HG03097 (cell line): ENCODE measurements around the gene ESPN.
A peak's percentile ranks its signal among the peaks of the same experiment; 100 is the strongest.
"Not testable (repeated sequence)": the region's sequence is repeated elsewhere in the genome, so short reads cannot be mapped to it uniquely, and the experiment has no call there.

Experiments
- ATAC-seq: cut with Tn5 transposase; IDR thresholded peaks from one replicate; pipeline ENCODE4 v1.9.1; 2021; ENCODE audit not compliant: unreplicated experiment, low FRiP score

ESPN gene, protein sequence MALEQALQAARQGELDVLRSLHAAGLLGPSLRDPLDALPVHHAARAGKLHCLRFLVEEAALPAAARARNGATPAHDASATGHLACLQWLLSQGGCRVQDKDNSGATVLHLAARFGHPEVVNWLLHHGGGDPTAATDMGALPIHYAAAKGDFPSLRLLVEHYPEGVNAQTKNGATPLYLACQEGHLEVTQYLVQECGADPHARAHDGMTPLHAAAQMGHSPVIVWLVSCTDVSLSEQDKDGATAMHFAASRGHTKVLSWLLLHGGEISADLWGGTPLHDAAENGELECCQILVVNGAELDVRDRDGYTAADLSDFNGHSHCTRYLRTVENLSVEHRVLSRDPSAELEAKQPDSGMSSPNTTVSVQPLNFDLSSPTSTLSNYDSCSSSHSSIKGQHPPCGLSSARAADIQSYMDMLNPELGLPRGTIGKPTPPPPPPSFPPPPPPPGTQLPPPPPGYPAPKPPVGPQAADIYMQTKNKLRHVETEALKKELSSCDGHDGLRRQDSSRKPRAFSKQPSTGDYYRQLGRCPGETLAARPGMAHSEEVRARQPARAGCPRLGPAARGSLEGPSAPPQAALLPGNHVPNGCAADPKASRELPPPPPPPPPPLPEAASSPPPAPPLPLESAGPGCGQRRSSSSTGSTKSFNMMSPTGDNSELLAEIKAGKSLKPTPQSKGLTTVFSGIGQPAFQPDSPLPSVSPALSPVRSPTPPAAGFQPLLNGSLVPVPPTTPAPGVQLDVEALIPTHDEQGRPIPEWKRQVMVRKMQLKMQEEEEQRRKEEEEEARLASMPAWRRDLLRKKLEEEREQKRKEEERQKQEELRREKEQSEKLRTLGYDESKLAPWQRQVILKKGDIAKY

DNA sequence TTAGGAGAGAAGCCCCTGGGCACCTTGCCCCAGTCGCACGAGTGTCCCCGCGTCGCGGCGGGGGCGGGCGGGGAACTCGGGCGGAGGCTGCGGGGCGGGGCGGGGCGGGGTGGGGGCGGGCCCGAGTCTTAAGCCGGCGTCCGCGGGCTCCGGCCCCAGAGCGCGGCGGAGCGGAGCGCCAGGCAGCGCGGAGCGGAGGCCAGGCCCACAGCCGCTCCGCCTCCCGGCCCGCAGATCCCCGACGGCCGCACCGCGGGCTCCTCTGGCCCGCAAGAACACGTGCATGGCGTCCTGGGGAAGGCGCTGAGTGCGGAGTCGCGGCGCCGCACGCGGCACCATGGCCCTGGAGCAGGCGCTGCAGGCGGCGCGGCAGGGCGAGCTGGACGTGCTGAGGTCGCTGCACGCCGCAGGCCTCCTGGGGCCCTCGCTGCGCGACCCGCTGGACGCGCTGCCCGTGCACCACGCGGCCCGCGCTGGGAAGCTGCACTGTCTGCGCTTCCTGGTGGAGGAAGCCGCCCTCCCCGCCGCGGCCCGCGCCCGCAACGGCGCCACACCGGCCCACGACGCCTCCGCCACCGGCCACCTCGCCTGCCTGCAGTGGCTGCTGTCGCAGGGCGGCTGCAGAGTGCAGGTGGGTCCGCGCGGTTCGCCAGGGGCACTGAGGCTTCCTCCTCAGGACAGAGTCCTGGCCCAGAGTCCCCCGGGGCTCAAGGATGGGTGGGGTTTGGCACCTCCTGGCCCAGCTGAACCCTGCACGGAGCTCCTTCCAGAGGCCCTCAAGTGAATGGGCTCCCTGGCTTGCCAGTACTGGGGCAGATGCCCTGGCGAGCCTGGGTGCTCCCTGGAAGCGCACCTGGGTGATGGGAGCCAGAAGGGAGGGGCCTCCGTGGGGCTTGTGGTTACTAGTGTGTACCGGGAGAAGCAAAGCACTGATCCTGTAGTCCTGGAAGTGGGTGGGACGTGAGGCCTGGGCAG, at the start of gene ESPN:
TSS of gene ESPN (plus strand) at position 158 of the 975 bp plus-strand sequence. CDS start at position 338, 180 bp downstream.
- ATAC-seq: no peak

DNA sequence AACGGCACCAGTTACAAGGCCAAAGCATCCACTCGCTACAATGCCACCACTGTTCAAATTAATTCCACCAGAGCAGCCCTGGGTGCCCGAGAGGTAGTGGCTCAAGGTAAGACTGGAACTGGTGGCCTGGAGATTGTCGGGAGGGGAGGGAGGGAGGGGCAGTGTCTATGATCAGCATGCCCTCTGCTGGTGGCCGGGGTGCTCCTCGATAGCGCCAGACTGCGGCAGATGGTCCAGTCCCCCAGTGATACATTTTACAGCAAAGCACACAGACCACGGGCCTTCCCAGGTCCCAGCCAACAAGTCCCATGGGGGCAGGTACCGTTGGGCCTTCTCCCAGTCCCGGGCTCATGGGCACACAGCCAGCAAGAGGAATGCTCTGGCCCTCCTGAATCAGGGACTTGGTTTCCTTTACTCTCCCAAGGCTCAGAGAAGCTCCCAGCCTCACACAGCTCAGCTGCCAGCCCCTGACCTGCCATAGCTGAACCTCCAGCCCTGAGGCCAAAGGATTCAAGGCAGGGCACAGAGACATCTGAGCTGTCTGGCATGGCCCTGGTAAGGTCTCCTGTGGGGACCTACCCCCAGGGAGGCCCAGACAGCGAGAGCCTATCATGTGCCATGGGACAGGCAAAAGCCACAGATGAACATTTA, 46.4 kb upstream of the ESPN start:
- no peak for ATAC-seq

DNA sequence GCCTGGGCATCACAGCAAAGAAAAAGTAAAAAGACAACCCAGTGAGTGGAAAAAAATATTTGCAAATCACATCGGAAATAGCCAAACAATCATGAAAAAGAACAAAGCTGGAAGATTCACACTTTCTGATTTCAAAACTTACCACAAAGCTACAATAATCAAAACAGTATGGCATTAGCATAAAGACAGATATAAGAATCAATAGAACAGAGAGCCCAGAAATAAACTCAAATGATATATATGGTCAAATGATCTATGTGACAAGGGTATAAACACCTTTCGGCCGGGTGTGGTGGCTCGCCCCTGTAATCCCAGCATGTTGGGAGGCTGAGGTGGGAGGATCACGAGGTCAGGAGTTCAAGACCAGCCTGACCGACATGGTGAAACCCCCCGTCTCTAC, 44.5 kb upstream of the ESPN start:
- ATAC-seq: no peak

DNA sequence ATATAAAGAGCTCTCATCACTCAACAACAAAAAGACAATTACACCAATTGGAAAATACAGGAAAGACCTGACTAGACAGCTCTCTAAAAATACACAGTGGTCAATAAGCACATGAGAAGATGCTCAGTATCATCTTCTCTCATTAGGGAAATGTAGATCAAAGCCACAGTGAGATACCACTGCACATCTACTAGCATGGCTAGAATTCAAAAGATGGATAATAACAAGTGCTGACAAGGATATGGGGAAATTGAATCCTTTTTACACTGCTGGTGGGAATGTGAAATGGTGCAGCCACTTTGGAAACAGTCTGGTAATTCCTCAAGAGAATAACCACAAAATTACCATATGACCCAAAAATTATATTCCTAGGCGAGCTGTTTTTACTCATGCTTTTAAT, 40.4 kb upstream of the ESPN start:
- no peak for ATAC-seq

DNA sequence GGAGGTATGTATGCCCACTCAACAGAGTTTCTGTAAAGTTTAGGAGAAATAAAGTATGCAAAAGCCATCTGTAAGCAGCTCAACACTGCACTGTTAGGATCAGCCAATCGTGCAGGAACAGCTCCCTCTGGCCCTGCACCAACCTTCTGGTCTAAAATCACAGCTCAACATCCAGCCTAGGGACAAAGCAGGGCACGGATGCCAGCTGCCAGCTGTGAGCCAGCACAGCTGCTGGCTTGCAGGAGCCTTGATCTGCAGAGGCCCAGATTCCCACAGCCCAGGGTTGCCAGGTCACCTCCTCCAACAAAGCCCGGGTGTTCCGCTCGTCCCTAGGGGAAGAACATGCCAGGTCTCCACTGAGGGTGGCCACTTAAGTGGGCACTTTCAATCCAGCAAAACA, 39.6 kb upstream of the ESPN start:
- no peak for ATAC-seq

DNA sequence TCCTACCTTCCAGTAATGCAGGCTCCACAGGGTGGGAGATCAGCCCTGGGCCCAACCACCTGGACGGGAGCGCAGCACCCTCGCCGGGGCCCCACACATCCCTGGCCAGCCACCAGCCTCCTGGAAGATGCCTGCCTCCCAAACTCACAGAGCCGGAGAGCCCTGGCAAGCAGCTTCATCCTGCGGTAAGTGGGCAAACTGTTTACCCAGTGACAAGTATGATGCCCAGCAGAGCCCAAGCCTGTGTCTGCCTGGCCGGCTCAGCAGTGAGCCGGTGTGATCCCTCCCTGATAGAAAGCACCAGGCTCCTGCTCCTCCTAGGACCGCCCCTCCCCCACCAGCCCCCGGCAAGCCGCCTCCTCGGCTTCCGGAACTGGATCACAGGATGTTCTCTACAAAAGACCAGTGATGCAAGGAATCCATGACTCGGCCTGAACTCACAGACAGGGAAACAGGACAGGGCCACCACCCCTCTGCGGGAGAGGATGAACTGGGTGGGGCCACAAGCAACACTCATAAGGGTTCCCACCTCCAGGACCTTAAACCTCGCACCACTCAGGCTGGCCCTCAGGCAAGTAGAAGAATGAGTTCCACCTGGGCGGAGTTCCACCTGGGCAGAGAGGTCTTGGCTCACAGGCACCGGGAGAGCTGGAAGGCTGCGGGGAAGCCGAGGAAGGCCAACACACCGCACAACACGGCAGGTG, 38.9 kb upstream of the ESPN start:
- no peak for ATAC-seq

- ATAC-seq: no peak
These were observed 38.1 kb upstream of the ESPN start for GRCh38 chr1:6386371-6386949.

DNA sequence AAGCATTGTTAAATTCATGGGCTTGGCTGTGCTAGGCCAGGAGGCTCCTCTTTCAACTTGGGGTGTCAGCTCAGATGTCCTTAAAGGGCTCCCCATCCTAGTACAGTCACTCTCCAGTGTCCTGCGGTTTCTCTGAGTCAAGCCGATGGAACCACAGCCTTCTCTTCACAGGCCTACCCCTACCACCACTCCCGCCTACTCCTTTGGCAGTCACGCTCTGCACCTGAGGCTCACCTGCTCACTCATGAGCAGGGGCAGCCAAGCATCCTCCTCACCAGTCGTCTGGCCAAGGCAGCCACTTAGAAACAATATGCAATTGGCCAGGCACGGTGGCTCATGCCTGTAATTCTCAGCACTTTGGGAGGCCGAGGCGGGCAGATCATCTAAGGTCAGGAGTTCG, 34.6 kb upstream of the ESPN start:
- no peak for ATAC-seq

DNA sequence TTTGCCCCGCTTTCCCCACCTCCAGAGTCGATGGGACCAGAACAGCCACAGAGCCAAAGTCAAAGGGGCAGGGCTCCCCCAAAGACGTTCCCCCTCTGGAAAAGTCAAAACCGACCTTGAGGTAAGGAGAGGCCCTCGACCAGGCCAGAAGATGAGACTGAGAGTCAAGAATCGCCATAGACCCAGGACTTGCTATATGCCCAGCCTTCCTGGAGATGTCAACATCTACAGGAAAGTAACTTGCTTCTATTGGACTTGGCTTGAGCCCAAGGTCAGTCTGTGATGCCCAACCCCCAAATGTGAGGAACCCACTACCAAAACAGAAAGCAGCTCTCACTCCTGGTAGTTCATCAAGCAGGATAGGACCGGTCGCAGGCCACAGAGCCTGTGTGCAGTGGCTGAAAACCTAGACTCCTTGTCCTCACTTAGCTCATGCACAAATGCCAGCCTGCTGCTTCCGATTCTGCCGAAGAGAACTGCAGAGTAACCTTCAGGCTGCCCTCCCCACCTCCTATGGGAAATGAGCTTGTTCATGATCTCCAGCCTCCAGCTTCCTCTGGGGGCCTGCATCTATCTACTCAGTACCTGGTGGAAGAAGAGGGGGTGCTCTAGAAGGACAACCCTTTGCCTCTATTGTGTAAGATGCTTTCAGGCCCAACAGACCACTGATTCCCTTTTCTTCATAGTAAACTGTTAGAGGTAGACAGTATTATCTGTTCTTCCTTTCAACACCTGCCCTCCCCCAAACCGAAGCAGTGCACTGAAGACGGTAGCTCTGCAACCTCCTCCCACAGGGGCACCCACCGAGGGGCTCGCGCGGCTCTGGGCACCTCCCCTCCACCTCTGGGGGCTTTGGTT, 32.4 kb upstream of the ESPN start:
- ATAC-seq: no peak

DNA sequence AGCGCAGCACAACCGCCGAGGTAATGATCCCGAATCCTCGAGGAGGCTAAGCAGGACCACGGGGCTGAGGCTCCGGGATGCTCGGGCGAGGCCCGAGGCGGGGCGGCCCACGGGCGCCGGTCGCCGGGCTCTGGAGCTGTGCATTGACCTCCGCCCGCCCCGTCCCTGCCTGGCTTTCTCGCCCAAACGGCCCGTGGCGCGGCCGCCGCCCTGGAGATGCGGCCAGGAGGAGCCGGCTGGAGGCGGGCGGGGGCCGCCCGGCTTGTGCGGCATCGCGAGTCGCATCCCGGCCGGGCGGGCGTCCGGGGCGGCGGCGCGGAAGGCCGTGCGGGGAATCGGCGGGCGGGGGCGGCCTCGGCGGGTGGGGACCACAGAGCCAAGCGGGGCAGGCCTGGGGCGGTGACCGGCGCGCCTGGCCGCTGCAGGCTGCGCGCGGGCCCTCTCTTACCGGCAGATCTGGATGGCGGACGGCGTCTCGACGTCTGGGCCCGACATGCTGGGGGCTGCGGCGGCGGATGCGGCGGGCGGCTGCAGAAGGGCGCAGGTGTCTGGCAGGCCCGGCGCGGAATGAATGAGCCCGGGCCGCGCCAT, 31.7 kb upstream of the ESPN start:
- ATAC-seq: no peak

DNA sequence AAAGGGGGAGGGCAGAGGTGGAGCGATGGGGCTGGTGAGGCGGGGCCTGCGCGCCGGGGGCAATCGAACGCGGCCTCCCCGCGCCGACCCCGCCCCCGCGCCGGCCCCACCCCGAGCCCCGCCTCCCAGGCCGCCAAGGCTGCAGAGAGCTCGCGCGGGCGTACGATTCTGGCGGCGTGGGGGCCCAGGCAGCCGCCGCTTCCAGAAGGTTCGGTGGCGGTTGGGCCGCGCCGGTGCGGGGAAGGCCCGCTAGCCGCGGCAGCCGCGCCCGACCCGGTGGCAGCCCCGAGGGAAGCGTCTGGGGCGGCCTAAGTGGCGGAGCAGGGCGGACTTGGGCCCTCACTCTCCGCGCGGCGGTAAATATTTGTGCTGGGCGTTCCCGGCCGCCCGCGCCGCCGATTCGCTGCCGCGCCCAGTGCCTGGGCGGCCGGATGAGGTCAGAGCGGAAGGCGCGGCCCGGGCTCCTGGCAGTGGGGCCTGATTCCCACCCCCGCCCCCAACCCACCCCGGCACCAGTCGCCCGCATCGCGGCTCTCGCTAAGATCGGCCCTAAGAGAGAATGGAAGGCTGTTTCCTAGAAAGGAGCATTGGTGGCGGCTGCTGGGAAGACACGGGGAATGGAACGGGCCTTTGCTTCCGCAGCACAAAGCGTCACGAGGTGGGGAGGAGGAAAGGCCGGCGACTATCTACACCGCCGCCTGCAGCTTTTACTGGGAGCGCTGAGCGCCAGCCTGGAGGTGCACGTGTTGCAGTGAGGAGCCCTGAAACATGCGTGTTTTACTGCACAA, 31.0 kb upstream of the ESPN start, which contains the start of gene ACOT7:
TSS of gene ACOT7 (minus strand) at position 368 of the 788 bp plus-strand sequence. CDS start 368 bp downstream, outside the sequence.
- peak; percentile 76 for ATAC-seq

DNA sequence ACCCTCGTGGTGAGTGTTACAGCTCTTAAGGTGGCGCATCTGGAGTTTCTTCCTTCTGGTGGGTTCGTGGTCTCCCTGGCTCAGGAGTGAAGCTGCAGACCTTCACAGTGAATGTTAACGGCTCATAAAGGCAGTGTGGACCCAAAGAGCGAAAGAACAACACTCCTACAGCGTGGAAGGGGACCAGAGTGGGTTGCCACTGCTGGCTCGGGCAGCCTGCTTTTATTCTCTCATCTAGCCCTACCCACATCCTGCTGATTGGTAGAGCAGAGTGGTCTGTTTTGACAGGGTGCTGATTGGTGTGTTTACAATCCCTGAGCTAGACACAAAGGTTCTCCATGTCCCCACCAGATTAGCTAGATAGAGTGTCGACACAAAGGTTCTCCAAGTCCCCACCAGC, 29.4 kb upstream of the ESPN start:
- not testable (repeated sequence) for ATAC-seq

GRCh38 chr1:6395781-6396244, 28.8 kb upstream of the ESPN start:
- ATAC-seq: not testable (repeated sequence)

- no peak for ATAC-seq
These were observed 27.6 kb upstream of the ESPN start for GRCh38 chr1:6396998-6397397.

- ATAC-seq: no peak
These were observed 26.6 kb upstream of the ESPN start for GRCh38 chr1:6397844-6398441.

DNA sequence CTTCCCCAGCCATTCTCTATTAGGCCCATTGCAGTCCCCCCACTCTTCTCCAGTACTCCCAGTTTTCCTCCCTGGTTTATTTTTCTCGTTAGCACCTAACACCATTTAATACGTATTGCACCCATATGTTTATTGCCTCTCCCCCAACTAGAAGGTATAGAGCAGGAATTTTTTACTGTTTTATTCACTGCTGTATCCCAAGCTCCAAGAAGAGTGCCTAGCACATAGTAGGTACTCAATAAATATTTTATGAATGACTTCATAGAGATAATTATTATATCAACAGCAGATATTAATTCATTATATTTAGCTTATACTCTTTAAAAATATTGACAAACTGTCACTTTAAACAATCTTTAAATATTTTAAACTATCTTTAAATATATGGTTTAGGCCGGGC, 25.3 kb upstream of the ESPN start:
- ATAC-seq: no peak
